Activated T-cell treated with anti-CD3 and anti-CD28 coated beads, Interleukin-2, amount 50 U/mL, for 24 hours (primary cell): ENCODE results near the gene ZNF263.

Source experiments
- DNase-seq: peaks from one replicate; pipeline ENCODE4 v3.0.0-alpha.2; 2020
- H3K27ac Mint-ChIP-seq: 2 replicates; pipeline ENCODE4 v1.8.0; 2020; ENCODE audit warnings: mild to moderate bottlenecking, mixed read lengths
- H3K27me3 Mint-ChIP-seq: 2 replicates; pipeline ENCODE4 v1.8.0; 2020; ENCODE audit warnings: mixed read lengths
- H3K36me3 Mint-ChIP-seq: 2 replicates; pipeline ENCODE4 v1.8.0; 2020; ENCODE audit warnings: low read depth, mixed read lengths
- H3K4me1 Mint-ChIP-seq: 2 replicates; pipeline ENCODE4 v1.8.0; 2020; ENCODE audit warnings: low read depth, mixed read lengths
- H3K4me3 Mint-ChIP-seq: 2 replicates; pipeline ENCODE4 v1.8.0; 2020; ENCODE audit warnings: mild to moderate bottlenecking, moderate library complexity, mixed read lengths
- H3K9me3 Mint-ChIP-seq: 2 replicates; pipeline ENCODE4 v1.8.0; 2020; ENCODE audit warnings: mixed read lengths

The ZNF263 gene

GRCh38 chr16:3327514-3327913 is 44.2 kb downstream of the ZNF263 start:
- no peaks in the 10 kb centered on the region for H3K4me1 Mint-ChIP-seq
- DNase-seq = no peak
- H3K27ac Mint-ChIP-seq = no peak overlapping the region
- no peaks in the 10 kb centered on the region for H3K27me3 Mint-ChIP-seq
- peaks cover 5% of the 10 kb centered on the region for H3K36me3 Mint-ChIP-seq
- peaks cover 34% of the 10 kb centered on the region for H3K9me3 Mint-ChIP-seq
- no peak overlapping the region for H3K4me3 Mint-ChIP-seq

- H3K36me3 Mint-ChIP-seq = peaks cover 4% of the 10 kb centered on the region
- H3K9me3 Mint-ChIP-seq = peaks cover 28% of the 10 kb centered on the region
- H3K27me3 Mint-ChIP-seq = no peaks in the 10 kb centered on the region
- no peaks in the 10 kb centered on the region for H3K4me1 Mint-ChIP-seq
- no peak overlapping the region for H3K4me3 Mint-ChIP-seq
- DNase-seq = no peak
- no peak overlapping the region for H3K27ac Mint-ChIP-seq
Observed at GRCh38 chr16:3328104-3328503, 44.8 kb downstream of the ZNF263 start.

DNA sequence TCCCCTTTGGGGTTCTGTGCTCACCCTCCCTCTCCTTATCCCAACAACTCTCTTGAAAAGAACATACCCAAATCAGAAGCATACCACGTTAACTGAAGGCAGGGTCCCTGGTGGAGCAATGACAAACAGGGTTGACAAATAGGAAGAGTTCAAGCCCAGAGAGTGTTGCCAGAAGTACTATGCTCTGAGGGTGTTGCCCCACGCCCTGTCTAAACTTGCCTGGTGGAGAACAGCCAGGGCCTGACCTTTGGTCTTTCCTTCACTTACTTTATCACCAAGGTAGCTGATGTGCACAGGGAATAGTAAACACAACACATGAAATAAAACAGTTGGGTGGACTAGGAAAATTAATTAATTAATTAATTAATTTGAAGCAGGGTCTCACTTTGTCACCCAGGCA is 45.4 kb downstream of the ZNF263 start:
- no peak for DNase-seq
- no peak overlapping the region for H3K27ac Mint-ChIP-seq
- peaks cover 5% of the 10 kb centered on the region for H3K36me3 Mint-ChIP-seq
- H3K4me3 Mint-ChIP-seq = no peak overlapping the region
- H3K9me3 Mint-ChIP-seq = peaks cover 26% of the 10 kb centered on the region
- no peaks in the 10 kb centered on the region for H3K27me3 Mint-ChIP-seq
- H3K4me1 Mint-ChIP-seq = no peaks in the 10 kb centered on the region
